Sigmoid colon (tissue), 4 donors: ENCODE data around the gene PACS1.

Experiments
- CTCF ChIP-seq, 4 experiments: fragments of 450-650 bp in 3 of 4; fragments of 200-600 bp in 1 of 4; IDR thresholded peaks; one replicate each; pipeline ENCODE4 v1.5.1; 2016 to 2019; ENCODE audit warnings: antibody characterized with exemption in 4 of 4, mild to moderate bottlenecking in 3 of 4, moderate library complexity in 2 of 4
- EP300 ChIP-seq, 4 donors: sonication (generic); formaldehyde crosslinking; IDR thresholded peaks; one replicate each; pipeline ENCODE4 v1.6.1; 2017; ENCODE audit warnings: antibody characterized with exemption in 4 of 4
- POLR2A ChIP-seq, 2 donors: fragments of 450-650 bp; IDR thresholded peaks; one replicate each; pipeline ENCODE4 v1.6.1; 2016; ENCODE audit warnings: antibody characterized with exemption in 2 of 2, mild to moderate bottlenecking in 2 of 2, moderate library complexity in 2 of 2
- POLR2AphosphoS5 ChIP-seq, 4 donors: sonication (generic); formaldehyde crosslinking; IDR thresholded peaks; one replicate each; pipeline ENCODE4 v1.6.1; 2017; ENCODE audit warnings: antibody characterized with exemption in 4 of 4

DNA sequence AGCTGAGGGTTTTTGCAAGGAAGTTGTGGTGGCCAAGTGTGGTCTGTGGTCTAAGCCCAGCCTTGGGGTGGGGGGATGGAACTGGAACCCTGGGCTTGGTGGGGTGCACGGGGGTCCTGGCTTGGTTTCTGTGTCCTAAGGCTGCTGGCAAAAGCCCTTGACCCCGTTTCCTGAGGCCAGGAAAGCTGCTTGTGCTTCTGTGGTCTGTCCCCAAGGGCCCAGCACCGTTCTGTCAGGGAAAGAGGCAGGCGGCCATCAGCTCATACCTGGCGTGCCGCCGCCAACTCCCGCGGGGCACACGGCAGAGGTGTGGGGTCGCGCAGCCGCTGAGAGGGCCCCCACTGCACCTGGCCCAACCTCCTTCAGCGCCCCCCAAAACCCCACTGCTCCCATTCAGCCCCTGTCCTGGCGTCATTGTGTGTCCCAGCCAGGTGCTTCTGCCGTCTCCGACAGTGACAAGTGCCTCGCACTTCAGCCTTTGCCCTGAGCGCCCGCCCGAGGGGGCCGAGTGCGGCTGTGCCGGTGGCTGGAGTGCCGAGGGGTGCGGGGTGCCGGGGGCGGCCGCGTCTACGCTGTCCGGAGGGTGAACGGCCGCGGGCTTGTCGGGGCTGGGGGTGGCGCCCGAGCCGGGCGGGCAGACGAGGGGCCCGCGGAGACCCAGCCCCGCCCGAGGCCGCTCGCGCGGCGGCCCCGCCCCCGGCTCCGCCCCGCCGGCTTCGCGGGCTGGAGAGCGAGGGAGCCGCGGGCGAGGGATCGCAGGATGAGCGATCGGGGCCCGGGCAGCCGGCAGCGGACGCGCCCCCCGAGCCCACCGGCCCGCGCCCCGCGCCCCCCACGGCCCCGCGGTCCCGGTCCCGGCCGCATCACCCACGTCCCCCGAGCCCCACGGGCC is 207.6 kb downstream of the PACS1 start, which contains the start of gene CNIH2:
- TF ChIP-seq CTCF (IDR thresholded peaks at IDR 0.05) = no peak
- peak in 2 of 4 donors; percentile 10 to 14 for TF ChIP-seq POLR2AphosphoS5 (IDR thresholded peaks at IDR 0.05)
- TF ChIP-seq EP300 (IDR thresholded peaks at IDR 0.05) = no peak
- no peak for TF ChIP-seq POLR2A (IDR thresholded peaks at IDR 0.05)
